MCF 10A (cell line): Measurements from ENCODE around the gene GLP2R. TPM values are rescaled to one million over a fixed set of nuclear protein-coding genes. Genes with fewer than 3 reads are reported as not detected.

ENCODE experiments used
- BruUV-seq: library from RNA; stranded (reverse); fragments of 400-500 nt; replicated peaks from 2 replicates; lab custom pipeline; 2021; lab: Mats Ljungman, UMichigan
- CTCF ChIA-PET: fragments of 300-600 bp; sonication (Branson Sonifier 250); formaldehyde crosslinking; extraction: SDS; loops from one replicate; lab custom pipeline; 2021; ENCODE audit warnings: antibody characterized with exemption, inconsistent platforms; lab: Yijun Ruan, JAX
- POLR2A ChIA-PET: fragments of 300-600, 350-650 bp; sonication (Branson Sonifier 250); formaldehyde crosslinking; extraction: SDS; loops from one replicate; lab custom pipeline; 2020; ENCODE audit warnings: antibody characterized with exemption, inconsistent platforms; lab: Yijun Ruan, JAX
- DNase-seq: peaks from one replicate; pipeline ENCODE4 v3.0.0-alpha.2; 2018; ENCODE audit not compliant: unreplicated experiment
- H3K27ac Mint-ChIP-seq: one replicate; pipeline ENCODE4 v1.8.0; 2022; ENCODE audit warnings: mild to moderate bottlenecking, low read depth, mixed read lengths; ENCODE audit not compliant: unreplicated experiment
- H3K27me3 Mint-ChIP-seq: one replicate; pipeline ENCODE4 v1.8.0; 2022; ENCODE audit warnings: mixed read lengths; ENCODE audit not compliant: insufficient read depth, unreplicated experiment
- H3K36me3 Mint-ChIP-seq: one replicate; pipeline ENCODE4 v1.8.0; 2022; ENCODE audit warnings: mild to moderate bottlenecking, moderate library complexity, mixed read lengths; ENCODE audit not compliant: insufficient read depth, unreplicated experiment
- H3K4me1 Mint-ChIP-seq: one replicate; pipeline ENCODE4 v1.8.0; 2022; ENCODE audit warnings: mixed read lengths; ENCODE audit not compliant: insufficient read depth, unreplicated experiment
- H3K4me3 Mint-ChIP-seq: one replicate; pipeline ENCODE4 v1.8.0; 2022; ENCODE audit warnings: mild to moderate bottlenecking, moderate library complexity, mixed read lengths; ENCODE audit not compliant: unreplicated experiment
- H3K9me3 Mint-ChIP-seq: one replicate; pipeline ENCODE4 v1.8.0; 2022; ENCODE audit warnings: mixed read lengths; ENCODE audit not compliant: unreplicated experiment
- CTCF ChIP-seq: fragments of 200-600 bp; IDR thresholded peaks from one replicate; pipeline ENCODE4 v1.8.0; 2022; ENCODE audit warnings: antibody characterized with exemption, mild to moderate bottlenecking; ENCODE audit not compliant: unreplicated experiment
- intact Hi-C: fragments of 100-400 bp; cut with micrococcal nuclease; formaldehyde crosslinking; loops from 2 replicates; pipeline ENCODE4 v1.14.1; 2022
- total RNA-seq: library from RNA; stranded (reverse); gene quantifications from 2 replicates; pipeline ENCODE4 v1.2.3, GENCODE V29; 2022

The GLP2R gene
- total RNA-seq, 1 experiment from 2014 or later, result 0.09 TPM

GRCh38 chr17:9926150-9926804 is 100.6 kb downstream of the GLP2R start:
- POLR2A ChIA-PET, result interaction anchor here (0.6 kb wide), 1 partner anchor 595 kb away, joined by 3 read pairs; no protein-coding TSS in a partner anchor
- intact Hi-C loops, result loop anchor here (10.0 kb wide), 1 partner anchor 399 kb away; no protein-coding TSS in a partner anchor
- DNase-seq, result no peak
- peaks cover 6% of the 10 kb centered on the region for H3K4me1 Mint-ChIP-seq
- no peaks in the 10 kb centered on the region for H3K9me3 Mint-ChIP-seq
- CTCF ChIA-PET, result interaction anchor here (0.6 to 9.3 kb wide), 16 partner anchors 9 to 1080 kb away, joined by 3 to 189 read pairs (median 4); partner anchors contain the start of genes CFAP52 and STX8
- no peak for TF ChIP-seq CTCF
- H3K27ac Mint-ChIP-seq, result no peak overlapping the region
- H3K27me3 Mint-ChIP-seq, result no peaks in the 10 kb centered on the region
- no peak overlapping the region for H3K4me3 Mint-ChIP-seq
- no TSS peak for BruUV-seq
- no peaks in the 10 kb centered on the region for H3K36me3 Mint-ChIP-seq

GRCh38 chr17:9928601-9929333 is 103.0 kb downstream of the GLP2R start:
- H3K27ac Mint-ChIP-seq, result no peak overlapping the region
- DNase-seq, result peak; percentile 76
- no peaks in the 10 kb centered on the region for H3K27me3 Mint-ChIP-seq
- CTCF ChIA-PET, result interaction anchor here (0.6 to 9.3 kb wide), 25 partner anchors 10 to 718 kb away, joined by 3 to 189 read pairs (median 3); no protein-coding TSS in a partner anchor
- no peaks in the 10 kb centered on the region for H3K36me3 Mint-ChIP-seq
- POLR2A ChIA-PET, result interaction anchor here (0.6 kb wide), 1 partner anchor 233 kb away, joined by 4 read pairs; no protein-coding TSS in a partner anchor
- intact Hi-C loops, result loop anchor here (1.0 to 10.0 kb wide), 2 partner anchors 199 to 396 kb away; no protein-coding TSS in a partner anchor
- H3K4me3 Mint-ChIP-seq, result no peak overlapping the region
- TF ChIP-seq CTCF, result no peak
- peaks cover 6% of the 10 kb centered on the region for H3K4me1 Mint-ChIP-seq
- H3K9me3 Mint-ChIP-seq, result no peaks in the 10 kb centered on the region
- BruUV-seq, result no TSS peak

GRCh38 chr17:9929871-9930270 is 104.1 kb downstream of the GLP2R start:
- intact Hi-C loops, result loop anchor here (1.0 to 10.0 kb wide), 2 partner anchors 201 to 395 kb away; no protein-coding TSS in a partner anchor
- CTCF ChIA-PET, result interaction anchor here (1.0 to 9.3 kb wide), 6 partner anchors 9 to 685 kb away, joined by 3 to 189 read pairs (median 4); no protein-coding TSS in a partner anchor
- DNase-seq, result no peak
- no peak for TF ChIP-seq CTCF
- H3K27me3 Mint-ChIP-seq, result no peaks in the 10 kb centered on the region
- no peak overlapping the region for H3K4me3 Mint-ChIP-seq
- H3K9me3 Mint-ChIP-seq, result no peaks in the 10 kb centered on the region
- BruUV-seq, result no TSS peak
- H3K36me3 Mint-ChIP-seq, result no peaks in the 10 kb centered on the region
- peaks cover under 1% of the 10 kb centered on the region for H3K4me1 Mint-ChIP-seq
- no peak overlapping the region for H3K27ac Mint-ChIP-seq
- POLR2A ChIA-PET, result no interaction called here
